LNCaP clone FGC (cell line): ENCODE measurements around the gene CTSZ.

Experiments used
- DNase-seq: peaks from one replicate; pipeline ENCODE4 v3.0.0-alpha.2; 2011; ENCODE audit warnings: low read depth
- H3K4me3 ChIP-seq: 2 replicates; pipeline ENCODE4 v1.5.1; 2011; ENCODE audit warnings: mild to moderate bottlenecking, low read depth, low read length, control low read depth
- TF ChIP-seq, protein P1 (sequence below): IDR thresholded peaks from 2 replicates; pipeline ENCODE4 v1.5.1; 2012; ENCODE audit warnings: mild to moderate bottlenecking; ENCODE audit not compliant: control insufficient read depth, insufficient read depth; ENCODE audit errors: extremely low read depth

The CTSZ gene

DNA sequence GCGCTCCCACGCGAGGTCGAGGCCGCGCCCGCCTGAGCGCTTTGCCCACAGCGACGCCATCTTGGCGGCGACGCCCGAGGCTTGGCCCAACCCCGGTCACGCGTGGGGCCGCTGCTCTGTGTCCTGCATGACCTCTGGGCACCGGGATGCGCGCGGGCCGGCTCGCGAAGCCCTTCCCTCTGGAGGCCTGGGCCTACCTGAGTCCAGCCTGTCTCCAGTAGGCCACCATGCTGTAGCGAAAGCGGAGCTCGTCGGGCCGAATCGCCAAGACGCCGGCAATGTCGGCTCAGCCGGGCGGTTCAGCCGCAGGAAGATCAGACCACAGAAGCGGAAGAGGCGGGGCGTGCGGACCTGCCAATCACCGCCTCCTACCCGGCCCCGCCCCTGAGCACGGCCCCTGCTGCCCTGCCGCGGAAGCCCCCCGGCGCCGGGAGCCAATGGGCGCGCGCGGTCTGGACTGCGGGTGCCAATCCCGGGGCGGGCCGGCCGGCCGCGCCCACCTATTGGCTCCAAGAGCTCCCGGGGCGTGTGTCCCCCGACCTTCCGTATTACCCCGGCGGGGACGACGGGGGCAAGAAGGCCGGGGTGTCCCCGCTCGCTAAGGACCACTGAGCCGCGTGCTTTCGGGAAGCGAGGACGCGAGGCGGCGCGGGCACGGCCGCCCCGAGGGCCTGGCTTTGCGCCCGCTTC, 25.1 kb upstream of the CTSZ start, which contains the start of gene ATP5F1E:
Gene ATP5F1E (minus strand): TSS at position 313 of the 690 bp plus-strand sequence. CDS start 84 bp downstream, at position 229.
- TF ChIP-seq, protein P1, sequence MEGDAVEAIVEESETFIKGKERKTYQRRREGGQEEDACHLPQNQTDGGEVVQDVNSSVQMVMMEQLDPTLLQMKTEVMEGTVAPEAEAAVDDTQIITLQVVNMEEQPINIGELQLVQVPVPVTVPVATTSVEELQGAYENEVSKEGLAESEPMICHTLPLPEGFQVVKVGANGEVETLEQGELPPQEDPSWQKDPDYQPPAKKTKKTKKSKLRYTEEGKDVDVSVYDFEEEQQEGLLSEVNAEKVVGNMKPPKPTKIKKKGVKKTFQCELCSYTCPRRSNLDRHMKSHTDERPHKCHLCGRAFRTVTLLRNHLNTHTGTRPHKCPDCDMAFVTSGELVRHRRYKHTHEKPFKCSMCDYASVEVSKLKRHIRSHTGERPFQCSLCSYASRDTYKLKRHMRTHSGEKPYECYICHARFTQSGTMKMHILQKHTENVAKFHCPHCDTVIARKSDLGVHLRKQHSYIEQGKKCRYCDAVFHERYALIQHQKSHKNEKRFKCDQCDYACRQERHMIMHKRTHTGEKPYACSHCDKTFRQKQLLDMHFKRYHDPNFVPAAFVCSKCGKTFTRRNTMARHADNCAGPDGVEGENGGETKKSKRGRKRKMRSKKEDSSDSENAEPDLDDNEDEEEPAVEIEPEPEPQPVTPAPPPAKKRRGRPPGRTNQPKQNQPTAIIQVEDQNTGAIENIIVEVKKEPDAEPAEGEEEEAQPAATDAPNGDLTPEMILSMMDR = no peak
- peak; percentile 62 for DNase-seq
- H3K4me3 ChIP-seq = peak within 1 kb of the TSS; percentile 80

DNA sequence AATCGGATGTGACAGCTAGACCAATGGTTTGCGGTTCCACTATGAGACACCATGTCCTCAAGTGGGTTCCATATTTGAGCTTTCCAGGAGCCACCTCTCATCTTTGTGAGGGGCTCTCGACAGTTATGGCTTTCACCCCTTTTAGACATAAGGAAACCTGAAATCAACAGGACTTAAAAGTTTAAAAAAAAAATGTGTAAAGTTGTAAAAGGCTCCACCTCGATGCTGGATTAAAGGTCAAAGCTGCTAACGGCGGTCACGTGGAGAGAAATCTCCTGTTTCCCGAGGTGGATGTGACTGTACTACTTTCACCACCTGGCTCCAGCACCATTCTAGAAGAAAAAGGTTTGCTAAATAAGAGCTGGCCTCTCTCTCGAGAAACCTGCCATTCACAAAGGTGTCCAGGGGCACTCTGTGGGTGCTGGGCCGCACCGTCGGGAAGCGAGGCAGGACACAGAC, 24.5 kb upstream of the CTSZ start:
- TF ChIP-seq, protein P1 = no peak
- H3K4me3 ChIP-seq = peak overlapping the region; percentile 80
- DNase-seq = no peak

DNA sequence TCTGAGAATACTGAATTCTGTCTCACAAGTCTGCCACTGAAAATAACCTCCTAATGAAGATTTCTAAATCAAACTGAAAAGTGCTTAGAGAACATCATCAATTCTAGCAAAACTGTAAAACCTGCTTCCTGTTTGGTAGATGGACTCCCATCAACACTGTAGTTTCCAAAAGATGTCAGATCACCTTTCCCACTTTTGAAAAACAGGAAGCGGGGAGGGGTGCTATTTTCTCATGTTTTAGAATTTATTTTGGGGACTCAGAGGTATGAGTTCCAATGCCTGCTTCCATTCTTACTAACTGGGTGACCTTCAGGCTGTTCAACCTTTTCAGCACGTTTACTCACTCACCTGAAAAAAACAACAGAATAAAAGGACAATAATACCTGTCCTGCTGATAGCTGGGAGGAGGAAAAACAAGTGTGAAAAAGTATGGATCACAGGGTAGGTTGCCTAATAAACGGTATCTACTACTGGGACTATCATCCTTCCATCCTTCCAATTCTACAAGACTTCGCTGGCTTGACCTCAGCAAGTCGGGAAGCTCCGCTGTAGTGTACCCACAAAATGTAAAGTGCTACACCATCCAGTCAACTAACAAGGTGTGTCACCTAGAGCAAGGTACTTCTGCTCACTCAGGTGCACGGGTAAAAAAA, 24.0 kb upstream of the CTSZ start:
- no peak for DNase-seq
- TF ChIP-seq, protein P1 = no peak
- peak overlapping the region; percentile 80 for H3K4me3 ChIP-seq

DNA sequence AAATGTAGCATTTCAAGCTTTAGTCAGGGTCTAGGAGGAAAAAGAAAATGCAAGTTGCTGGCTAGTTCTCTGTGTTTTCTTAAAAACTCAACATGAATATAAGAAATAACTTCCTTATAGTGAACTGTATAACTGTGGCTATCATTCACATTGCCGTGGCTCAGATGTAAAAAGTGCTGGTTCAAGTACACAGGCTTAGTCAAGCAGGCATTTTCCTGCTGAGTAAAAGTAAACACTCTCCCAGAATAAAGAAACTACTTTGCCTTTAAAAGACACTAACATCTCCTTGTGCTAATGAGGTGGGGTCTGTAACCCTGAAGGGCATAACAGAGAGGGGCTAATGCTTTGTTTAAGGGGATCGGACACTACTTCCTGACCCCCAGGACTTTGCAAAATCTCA, 21.8 kb upstream of the CTSZ start:
- H3K4me3 ChIP-seq = no peak overlapping the region
- DNase-seq = no peak
- TF ChIP-seq, protein P1 = no peak

DNA sequence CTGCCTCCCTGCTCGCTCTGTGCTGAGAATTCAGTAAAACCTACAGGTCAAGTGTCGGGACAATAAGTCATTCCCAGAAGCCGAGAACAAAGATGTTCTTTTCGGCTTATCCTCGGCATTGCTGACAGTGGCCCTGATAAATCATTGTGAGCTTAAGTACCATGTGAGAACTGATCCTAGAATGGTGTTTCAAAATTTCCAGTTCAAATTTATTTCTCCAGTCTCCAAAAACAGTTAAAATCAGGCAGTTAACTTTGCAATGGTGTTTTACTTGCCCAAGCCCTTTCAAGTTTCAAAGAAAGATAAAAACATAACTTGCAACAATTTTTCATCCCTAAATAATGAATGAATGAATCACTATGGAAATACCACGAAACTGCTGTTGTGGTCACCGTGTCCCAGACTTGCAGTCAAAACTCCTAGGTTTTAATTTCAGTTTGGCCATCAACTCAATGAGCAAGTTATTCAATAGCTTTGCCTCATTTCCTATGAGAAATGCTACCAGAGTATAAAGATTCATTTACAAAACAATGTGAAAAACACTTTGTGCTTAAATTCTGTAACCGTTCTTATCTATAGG, 20.8 kb upstream of the CTSZ start:
- DNase-seq = no peak
- no peak overlapping the region for H3K4me3 ChIP-seq
- TF ChIP-seq, protein P1 = no peak

DNA sequence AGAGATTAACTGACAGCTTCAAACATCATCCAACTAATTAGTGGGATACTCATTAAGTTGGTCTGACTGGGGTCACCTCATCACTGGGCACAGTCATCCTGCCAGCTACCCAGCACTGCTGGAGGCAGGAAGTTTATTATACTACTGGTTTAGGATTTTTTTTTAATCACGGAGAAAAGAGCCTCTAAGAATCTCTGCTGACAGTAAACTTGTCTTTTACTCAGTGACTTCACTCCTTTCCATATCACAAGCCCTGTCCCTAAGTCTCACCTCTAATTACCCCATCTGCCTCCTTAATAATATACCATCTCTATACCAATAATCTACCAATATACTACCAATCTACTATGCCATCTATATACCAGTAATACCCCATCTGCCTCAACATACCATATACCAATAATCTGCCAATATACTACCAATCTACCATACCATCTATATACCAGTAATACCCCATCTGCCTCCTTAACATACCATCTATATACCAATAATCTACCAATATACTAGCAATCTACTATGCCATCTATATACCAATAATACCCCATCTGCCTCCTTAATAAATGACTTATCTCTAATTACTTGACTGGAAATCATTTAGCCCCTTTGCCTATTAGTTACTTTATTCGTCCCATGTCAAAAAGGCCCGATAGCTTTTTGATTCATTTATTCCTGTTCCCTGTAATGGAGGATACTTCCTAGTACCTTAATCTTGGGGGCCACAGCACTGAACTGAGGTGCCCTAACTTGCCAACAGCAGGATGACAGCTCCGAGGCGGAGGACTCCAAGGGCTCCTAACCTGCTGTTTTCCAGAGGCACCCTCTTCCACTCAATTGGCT, 20.1 kb upstream of the CTSZ start:
- no peak overlapping the region for H3K4me3 ChIP-seq
- TF ChIP-seq, protein P1 = no peak

More for the DNA sequence above, 20.1 kb upstream of the CTSZ start:
- DNase-seq = no peak
